Testis (tissue), 2 donors: Measurements from ENCODE around the gene NAPB.

ENCODE experiments used
- POLR2A ChIP-seq: fragments of 450-650 bp; IDR thresholded peaks from one replicate; pipeline ENCODE4 v1.6.1; 2017; ENCODE audit warnings: antibody characterized with exemption, mild to moderate bottlenecking, moderate library complexity
- TF ChIP-seq, protein P1 (sequence below), 3 experiments: fragments of 450-650 bp in 2 of 3; fragments of 200-600 bp in 1 of 3; sonication (generic) in 1 of 3; IDR thresholded peaks; one replicate each; pipeline ENCODE4 v1.5.1; 2016 to 2019; ENCODE audit warnings: antibody characterized with exemption in 3 of 3, mild to moderate bottlenecking in 2 of 3, moderate library complexity in 1 of 3

DNA sequence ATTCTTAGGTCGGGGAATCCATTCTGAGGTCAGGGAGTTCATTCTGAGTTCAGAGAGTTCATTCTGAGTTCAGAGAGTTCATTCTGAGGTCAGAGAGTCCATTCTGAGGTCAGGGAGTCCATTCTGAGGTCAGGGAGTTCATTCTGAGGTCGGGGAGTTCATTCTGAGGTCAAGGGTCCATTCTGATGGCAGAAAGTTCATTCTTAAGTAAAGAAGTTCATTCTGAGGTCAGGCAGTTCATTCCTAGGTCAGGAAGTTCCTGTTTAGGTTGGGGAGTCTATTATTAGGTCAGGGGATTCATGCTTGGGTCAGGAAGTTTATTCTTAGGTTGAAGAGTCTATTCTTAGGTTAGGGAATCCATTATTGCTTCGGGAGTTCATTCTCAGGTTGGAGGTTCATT is 87.2 kb downstream of the NAPB start:
- TF ChIP-seq, protein P1, sequence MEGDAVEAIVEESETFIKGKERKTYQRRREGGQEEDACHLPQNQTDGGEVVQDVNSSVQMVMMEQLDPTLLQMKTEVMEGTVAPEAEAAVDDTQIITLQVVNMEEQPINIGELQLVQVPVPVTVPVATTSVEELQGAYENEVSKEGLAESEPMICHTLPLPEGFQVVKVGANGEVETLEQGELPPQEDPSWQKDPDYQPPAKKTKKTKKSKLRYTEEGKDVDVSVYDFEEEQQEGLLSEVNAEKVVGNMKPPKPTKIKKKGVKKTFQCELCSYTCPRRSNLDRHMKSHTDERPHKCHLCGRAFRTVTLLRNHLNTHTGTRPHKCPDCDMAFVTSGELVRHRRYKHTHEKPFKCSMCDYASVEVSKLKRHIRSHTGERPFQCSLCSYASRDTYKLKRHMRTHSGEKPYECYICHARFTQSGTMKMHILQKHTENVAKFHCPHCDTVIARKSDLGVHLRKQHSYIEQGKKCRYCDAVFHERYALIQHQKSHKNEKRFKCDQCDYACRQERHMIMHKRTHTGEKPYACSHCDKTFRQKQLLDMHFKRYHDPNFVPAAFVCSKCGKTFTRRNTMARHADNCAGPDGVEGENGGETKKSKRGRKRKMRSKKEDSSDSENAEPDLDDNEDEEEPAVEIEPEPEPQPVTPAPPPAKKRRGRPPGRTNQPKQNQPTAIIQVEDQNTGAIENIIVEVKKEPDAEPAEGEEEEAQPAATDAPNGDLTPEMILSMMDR (IDR thresholded peaks at IDR 0.05) = no peak
- TF ChIP-seq POLR2A = no peak
